Transverse colon (tissue), 4 donors: ENCODE results near the gene TWIST2.

Source experiments
- POLR2A ChIP-seq: fragments of 450-650 bp; IDR thresholded peaks from one replicate; pipeline ENCODE4 v1.6.1; 2016; ENCODE audit warnings: antibody characterized with exemption, mild to moderate bottlenecking, moderate library complexity
- POLR2AphosphoS5 ChIP-seq, 3 donors: sonication (generic); formaldehyde crosslinking; IDR thresholded peaks; one replicate each; pipeline ENCODE4 v1.6.1; 2016; ENCODE audit warnings: antibody characterized with exemption in 3 of 3
- TF ChIP-seq, protein P1 (sequence below), 5 experiments: fragments of 200-600 bp in 3 of 5; fragments of 450-650 bp in 2 of 5; sonication (generic) in 3 of 5; IDR thresholded peaks; 1 replicate in 2 of 5; 2 replicates in 3 of 5; pipeline ENCODE4 v1.5.1; 2016 to 2017; ENCODE audit warnings: antibody characterized with exemption in 5 of 5, inconsistent platforms in 3 of 5, mild to moderate bottlenecking in 2 of 5, moderate library complexity in 1 of 5

- TF ChIP-seq, protein P1, sequence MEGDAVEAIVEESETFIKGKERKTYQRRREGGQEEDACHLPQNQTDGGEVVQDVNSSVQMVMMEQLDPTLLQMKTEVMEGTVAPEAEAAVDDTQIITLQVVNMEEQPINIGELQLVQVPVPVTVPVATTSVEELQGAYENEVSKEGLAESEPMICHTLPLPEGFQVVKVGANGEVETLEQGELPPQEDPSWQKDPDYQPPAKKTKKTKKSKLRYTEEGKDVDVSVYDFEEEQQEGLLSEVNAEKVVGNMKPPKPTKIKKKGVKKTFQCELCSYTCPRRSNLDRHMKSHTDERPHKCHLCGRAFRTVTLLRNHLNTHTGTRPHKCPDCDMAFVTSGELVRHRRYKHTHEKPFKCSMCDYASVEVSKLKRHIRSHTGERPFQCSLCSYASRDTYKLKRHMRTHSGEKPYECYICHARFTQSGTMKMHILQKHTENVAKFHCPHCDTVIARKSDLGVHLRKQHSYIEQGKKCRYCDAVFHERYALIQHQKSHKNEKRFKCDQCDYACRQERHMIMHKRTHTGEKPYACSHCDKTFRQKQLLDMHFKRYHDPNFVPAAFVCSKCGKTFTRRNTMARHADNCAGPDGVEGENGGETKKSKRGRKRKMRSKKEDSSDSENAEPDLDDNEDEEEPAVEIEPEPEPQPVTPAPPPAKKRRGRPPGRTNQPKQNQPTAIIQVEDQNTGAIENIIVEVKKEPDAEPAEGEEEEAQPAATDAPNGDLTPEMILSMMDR (IDR thresholded peaks at IDR 0.05) = no peak
- TF ChIP-seq POLR2AphosphoS5 (IDR thresholded peaks at IDR 0.05) (no peak), POLR2A (no peak)
These were observed 67.3 kb downstream of the TWIST2 start for GRCh38 chr2:238915196-238915595.
